HG03378 (cell line): ENCODE measurements around the gene VPS8.

Experiments
- ATAC-seq: cut with Tn5 transposase; IDR thresholded peaks from one replicate; pipeline ENCODE4 v1.9.1; 2021; ENCODE audit warnings: mild to moderate bottlenecking, moderate library complexity; ENCODE audit not compliant: unreplicated experiment

The VPS8 gene

DNA sequence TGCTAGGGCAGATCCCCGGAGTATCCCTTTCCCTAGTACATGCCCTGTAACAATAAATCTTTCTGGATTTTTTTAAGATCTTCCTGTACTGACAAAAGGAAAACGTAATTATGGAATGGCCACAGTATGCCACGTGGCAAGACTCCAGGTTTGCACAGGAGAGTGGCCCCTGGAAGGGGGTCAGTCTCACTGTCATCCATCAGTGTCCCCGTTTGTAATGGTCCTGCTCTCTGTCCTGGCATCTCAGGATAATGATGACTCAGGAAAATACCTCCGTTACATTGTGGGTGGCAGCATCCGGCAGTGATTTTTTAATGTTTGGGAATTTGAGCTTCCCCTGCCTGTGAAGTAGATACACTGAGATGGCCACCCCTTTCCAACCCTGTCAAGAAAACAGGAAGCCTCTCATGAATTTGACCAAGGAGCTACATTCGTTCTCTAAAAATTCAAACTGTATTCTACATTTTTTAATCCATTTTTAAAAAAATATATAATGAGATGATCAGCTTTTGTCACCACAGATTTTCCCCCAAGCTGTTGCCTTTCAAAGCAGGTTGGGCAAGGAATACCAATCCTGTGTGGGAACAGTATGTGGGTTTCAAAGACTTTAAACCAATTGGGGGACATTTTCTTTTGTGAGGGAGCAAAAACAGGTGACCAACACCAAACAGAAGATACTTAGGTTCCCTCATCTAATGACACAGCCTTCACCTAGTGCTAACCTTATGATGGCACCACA lies 230.5 kb downstream of the VPS8 start:
- no peak for ATAC-seq

DNA sequence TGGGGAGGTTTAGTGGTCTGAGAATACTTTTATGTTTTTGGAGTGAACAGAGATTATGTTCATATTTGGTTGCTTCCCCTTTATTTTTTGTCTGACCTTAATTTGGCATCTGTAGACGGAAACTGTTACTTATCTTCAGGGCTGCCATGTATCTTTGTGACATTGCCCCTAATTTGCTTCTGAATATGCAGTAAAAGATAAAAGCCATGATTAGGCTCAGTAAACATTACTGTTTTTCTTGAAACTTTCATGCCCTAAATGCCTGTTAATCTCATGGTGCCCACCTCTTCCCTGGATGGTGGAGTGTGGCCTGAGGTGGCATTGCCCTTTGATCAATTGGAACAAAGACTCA lies 234.2 kb downstream of the VPS8 start:
- ATAC-seq: no peak

DNA sequence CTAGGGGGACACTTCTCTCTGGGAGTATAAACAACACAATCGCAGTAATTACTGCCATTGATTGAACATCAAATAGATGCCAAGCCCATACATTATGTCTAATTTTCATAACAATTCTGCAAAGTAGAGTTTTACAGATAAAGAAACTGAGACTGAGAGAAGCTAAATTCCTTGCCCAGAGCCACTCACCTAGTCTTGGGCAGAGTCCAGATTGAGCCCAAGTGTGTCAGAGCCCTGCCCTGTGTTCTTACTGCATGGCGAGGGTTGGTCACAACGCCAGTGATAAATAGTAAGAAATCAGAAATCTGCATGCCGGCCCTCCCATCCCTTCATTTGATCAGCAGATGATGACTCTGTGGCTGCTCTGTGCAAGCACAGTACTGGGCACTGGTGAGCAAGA lies 234.6 kb downstream of the VPS8 start:
- no peak for ATAC-seq

DNA sequence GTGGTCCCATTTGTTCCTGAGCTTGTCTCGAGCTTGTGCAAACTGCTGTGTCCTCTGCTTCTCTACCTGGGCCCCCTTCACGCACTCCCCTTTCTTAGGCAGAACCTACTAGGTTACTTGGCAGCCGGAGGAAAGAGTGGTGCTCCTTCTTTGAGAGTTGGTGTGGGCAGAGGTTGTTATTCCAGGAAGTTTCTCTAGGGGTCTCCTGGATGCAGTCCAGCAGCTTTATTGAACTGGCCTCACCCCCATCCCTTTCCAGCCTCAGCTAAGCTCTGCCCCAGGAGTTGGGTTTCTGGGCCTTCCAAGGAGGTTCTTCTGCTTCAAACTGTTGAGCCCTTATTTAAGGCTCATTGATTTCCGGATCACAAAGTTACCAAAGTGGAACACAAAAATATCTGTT lies 237.7 kb downstream of the VPS8 start:
- no peak for ATAC-seq

DNA sequence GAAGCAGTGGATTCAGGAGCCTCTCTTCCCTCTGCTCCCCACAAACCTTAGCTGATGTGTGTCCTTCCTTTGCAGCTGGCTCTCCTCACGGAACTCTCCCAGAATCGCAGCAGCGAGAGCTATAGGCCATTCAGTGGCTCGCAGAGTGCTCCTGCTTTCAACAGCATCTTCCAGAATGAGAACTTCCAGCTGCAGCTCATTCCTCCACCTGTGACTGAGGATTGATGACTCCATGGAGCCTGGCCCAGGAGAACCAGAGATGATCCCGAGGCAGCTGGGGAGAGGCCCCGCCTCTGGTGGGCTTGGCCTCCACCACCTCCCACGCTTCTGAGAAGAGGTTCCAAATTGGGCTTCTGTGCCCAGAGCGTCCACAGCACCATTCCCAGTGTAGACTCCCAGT lies 239.8 kb downstream of the VPS8 start:
- no peak for ATAC-seq

DNA sequence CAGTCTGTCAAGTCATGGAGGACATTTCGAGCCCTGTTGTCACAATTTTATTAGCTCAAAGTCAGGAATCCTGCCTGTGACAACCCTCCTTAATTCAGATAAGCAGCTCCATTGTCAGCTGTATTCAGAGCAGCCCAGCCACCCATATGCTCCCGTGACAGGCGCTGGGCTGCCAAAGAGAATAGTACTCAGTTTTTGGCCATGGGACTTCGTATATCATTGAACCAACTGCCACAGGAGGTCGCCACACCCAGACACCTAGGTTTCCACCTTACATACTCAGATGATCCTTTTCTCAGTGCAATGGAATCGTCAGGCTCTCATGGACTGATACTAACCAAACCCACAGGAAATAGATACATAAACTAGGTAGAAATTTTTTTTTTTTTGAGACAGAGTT lies 240.7 kb downstream of the VPS8 start:
- no peak for ATAC-seq

DNA sequence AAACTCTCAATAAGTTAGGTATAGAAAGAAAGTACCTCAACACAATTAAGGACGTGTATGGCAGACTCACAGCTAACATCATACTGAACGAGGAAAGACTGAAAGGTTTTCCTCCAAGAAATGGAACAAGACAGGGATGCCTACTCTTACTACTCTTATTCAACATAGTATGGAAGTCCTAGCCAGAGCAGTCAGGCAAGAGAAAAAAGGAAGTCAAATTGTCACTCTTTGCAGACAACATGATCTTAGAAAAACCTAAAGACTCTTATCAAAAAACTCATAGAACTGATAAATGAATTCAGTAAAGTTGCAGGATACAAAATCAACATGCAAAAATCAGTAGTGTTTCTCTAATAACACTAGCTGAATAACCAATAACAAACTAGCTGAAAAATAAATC lies 244.9 kb downstream of the VPS8 start:
- no peak for ATAC-seq

DNA sequence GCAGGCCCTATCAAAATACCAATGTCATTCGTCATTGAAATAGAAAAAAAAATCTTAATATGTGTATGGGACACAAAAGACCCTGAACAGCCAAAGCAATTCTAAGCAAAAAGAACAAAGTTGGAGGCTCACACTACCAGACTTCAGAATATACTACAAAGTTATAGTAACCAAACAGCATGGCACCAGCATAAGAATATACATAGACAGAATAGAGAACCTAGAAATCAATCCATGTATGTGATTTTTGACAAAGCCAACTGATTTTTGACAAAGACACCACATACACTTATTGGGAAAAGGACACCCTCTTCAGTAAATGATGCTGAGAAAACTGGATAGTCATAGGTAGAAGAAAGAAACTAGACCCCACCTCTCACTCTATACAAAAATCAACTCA lies 245.9 kb downstream of the VPS8 start:
- ATAC-seq: no peak

DNA sequence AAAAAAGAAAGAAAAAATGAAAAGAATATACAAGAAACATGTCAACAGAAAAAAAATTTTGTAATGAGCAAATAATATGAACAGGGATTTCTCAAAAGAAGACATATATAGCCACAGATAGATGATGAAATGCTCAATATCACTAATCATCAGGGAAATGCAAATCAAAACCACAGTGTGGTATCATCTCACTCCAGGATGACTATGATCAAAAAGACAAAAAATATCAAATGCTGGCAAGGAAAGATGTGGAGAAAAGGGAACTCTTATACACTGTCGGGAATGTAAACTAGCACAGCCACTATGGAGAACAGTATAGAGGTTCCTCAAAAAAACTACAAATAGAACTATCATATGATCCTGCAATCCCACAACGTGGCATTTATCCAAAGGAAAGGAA lies 246.8 kb downstream of the VPS8 start:
- ATAC-seq: no peak

DNA sequence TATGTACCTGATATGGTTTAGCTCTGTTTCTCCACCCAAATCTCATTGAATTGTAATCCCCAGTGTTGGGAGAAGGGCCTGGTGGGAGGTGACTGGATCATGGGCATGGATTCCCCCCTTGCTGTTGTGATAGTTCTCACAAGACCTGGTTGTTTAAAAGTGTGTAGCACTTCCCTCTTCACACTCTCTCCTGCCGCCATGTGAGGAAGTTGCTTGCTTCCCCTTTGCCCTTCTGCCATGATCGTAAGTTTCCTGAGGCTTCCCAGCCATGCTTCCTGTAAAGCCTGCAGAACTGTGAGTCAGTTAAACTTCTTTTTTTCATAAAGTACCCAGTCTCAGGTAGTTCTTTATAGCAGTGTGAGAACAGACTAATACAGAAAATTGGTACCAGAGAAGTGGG lies 247.8 kb downstream of the VPS8 start:
- ATAC-seq: no peak

DNA sequence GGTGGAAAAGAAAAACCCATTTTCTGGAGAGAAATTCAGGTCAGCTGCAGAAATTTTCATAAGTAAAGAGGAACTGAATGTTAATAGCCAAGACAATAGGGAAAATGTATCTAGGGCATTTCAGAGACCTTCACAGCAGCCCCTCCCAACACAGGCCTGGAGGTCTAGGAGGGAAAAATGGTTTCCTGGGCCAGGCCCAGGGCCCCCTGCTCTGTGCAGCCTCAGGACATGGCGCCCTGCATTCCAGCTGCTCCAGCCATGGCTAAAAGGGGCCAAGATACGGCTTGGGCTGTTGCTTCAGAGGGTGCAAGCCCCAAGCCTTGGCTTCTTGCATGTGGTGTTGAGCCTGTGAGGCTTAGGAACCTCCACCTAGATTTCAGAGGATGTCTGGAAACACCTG lies 248.7 kb downstream of the VPS8 start:
- no peak for ATAC-seq

DNA sequence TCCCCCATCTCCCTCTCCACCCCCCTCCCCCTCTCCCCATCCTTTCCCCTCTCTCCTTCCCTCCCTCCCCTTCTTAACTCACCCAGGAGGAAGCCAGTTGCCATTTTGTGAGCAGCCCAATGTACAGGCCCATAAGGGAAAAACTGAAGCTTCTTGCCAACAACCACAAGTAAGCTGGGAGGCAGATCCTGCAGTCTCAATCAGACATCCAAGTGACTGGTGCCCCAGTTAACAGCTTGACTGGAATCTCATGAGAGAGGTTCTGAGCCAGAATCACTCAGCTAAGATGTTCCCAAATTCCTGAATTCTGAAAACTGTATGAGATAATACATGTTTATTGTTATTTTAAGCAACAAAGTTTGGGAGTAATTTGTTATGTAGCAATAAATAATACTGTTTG lies 250.2 kb downstream of the VPS8 start:
- ATAC-seq: no peak

DNA sequence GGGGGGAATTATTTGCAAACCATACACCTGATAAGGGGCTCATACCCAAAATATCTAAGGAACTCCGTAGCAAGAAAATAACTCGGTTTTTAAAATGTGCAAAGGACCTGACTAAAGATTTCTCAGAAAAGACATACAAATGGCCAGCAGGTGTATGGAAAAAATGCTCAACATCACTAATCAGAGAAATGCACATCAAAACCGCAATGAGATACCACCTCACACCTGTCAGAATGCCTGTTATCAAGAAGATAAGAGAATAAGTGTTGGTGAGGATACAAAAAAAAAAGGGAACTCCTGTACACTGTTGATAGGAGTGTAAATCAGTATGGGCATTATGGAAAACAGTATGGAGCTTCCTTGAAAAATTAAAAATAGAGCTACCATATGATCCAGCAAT lies 251.5 kb downstream of the VPS8 start:
- ATAC-seq: no peak

DNA sequence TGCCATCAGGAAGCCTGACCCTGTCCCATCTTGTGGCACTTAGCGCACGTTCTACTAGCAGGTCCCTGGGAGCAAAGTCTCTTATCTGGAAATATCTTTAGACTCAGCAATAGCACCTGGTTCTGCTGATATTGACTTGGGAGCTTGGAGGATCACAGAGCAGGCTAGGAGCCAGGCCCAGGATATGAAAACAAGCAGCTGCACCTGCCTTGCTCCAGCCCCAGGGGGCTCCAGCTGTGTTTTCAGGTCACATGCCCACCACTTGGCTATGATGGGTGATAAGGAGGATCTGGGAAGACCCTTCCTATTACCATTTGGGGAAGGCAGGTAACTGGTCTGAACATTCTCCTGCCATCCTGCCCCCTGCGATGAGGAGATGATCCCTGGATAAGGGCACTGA lies 253.1 kb downstream of the VPS8 start:
- ATAC-seq: no peak

DNA sequence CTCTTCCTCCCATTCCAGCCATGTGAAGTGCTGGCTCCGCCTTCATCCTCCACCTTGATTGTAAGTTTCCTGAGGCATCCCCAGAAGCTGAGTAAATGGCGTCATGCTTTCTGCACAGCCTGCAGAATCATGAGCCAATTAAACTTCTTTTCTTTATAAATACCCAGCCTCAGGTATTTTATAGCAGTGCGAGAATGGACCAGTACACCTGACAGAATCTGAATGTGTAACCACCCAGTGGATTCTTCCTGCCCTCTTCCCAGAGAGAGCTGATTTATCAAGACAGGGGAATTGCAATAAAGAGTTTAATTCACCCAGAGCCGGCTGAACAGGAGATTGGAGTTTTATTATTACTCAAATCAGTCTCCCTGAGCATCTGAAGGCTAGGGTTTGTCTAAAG lies 254.3 kb downstream of the VPS8 start:
- ATAC-seq: no peak

DNA sequence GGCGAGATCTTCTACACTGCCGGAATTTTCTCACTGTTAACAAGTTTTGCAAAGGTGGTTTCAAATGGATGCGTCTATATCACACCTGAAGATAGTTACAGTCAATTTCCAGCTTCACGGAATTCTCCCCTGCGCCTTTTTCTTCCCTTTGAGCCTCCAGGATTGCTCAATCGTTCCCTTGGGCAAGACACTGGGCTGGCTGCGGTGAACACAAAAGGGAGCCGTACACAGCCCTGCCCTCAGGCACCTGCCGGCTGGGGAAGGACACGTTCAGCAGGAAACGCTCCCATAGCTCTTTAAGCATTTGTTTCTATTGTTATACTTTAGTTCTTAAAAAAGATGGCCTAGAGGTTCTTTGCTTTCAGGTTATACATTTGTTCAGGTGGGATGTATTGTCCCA lies 255.2 kb downstream of the VPS8 start:
- ATAC-seq: no peak

DNA sequence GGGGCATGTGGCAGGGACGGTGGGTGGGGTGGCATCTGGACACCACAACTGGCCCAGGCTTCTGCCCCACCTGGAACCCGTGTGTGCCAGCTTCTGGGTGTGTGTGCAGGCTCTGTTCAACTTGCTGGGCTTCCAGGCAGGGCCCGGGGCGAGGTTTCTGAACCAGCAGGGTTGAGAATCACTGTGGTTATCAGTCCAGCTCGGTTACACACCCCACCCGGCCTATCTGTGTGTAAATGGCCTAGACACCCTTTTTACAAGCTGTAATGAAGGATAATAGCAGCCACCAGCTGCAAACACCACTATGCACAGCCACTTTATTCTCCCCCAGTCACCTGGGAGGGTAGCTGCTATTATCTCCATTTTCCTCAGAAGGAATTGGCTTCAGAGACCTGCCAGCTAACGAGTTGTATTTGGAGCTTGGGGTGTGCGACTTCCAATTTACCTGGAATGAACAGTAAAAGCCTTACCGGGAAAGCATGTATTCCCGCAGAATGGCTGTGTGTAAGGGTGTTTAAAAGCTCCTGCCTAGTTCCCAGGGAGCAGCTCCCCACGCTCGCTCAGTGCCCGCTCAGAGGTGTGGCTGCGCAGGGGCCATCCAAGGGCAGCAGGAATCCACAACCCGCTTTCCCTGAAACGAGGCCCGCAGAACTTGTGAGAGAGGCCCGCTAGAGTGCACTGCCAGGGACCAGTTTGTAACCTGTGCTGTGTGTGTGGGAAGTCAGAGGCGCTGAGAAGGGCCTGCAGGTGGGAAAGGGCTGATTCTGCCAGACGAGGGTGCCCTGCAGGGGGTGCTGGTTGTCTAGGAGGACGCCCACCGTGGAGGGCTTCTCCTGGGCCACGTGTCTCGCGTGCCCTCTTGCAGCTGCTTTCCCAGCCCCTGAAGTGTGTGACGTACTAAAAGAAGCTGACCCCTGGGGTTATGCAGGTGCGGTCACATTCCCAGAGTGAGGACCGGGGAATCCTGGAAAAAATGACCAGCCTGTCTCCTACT lies 257.4 kb downstream of the VPS8 start:
- no peak for ATAC-seq

DNA sequence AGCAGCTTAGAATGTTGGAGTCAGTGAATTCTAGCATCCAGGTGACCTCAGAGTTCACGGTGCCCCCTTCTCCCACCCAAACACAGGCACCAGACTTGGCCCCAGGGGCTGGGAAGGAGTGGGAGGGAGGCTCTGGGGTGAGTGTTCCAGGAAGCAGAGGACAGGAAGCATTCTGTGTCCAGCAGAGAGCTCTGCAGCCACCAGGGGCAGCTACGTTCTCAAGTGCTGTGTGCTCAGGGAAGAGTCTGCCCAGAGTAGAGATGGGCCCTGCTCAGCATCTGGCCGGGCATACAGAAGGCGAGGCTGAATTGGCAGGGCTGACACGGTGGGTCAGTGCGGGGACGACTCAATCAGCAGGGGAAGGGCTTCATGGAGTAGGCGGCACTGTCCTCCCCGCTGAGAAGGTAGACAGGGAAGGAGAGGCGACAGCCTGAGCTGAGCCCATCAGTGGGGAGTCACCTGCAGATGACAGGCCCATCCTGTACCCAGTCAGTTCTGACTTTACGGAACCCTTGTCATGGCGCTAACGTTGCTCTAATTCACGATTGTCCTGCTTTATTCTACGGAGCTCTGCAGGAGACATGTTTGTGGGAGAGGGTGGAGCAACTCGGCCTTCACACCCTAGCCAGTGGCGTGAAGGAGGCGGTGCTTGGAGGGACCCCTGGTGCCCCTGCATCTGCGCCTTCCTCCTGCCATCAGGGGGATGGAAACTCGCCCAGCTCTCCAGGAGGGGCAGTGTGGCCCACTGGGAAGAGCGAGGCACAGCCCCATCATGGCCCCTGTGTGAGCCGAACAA lies 258.7 kb downstream of the VPS8 start:
- ATAC-seq: no peak

DNA sequence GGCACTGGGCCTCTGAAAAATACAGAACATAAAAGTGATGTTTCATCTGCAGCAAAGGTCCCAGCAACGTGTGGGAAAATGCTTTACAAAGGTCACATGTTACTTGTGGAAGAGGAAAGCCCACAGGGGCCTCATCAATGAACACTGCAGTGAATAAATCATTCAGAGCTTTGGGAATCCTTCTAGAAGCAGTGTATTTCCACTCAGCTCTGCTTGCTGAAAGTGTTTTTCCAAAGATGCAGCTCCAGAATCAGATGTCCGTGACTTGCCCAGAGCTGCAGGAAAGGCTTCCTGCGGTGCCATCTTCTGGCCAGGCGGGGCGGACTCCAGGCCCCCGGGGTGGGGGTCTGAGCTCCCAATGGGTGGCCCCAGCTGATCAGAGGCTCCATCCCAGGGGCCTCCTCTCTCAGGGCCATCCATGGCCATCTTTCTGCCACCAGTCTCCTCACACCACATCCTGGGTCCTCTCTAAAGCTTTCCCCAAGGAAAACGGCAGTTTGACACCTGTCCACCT lies 259.4 kb downstream of the VPS8 start:
- no peak for ATAC-seq

DNA sequence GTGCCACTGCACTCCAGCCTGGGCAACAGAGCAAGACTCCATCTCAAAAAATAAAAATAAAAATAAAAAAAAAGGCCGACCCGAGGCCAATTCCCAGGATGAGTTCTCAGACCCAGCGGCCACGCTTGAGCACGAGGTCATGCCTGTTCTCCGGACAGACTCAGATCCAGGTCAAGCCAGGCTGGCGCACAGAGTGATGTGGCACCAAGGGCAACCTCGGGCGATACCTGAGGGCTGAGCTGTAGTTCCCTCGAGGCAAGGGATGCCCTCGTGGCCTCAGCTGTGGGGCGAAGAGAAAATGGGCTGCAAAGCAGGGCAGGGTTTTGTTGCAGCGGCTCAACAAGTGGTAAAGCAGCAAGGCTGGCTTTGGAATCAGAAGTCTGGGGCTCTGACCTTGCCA lies 263.6 kb downstream of the VPS8 start:
- no peak for ATAC-seq

DNA sequence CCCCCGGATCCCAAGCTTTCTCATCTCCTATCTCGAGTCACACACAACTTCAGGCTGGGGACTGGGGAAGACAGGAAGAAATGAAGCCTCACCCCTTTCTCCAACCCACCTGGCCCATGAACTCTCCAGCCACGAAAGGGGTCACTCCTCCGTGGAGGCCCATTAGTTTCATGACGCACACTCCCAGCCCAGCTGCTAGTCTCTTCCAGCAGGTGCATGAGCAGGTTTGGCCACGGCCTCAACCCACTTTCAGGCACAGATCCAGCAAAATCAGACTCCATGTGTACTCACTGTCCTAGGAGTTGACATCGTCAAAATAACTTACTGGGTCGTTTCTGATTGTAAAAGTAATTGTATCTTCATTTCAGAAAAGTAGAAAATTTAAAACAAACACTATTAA lies 264.3 kb downstream of the VPS8 start:
- no peak for ATAC-seq
